Esophagus (tissue), 2 donors: ENCODE measurements around the gene RHOH. TPM values are rescaled to one million over a fixed set of nuclear protein-coding genes. Genes with fewer than 3 reads are reported as not detected.
A peak's percentile ranks its signal among the peaks of the same experiment; 100 is the strongest.

Experiments
- H3K27ac ChIP-seq, 2 donors: one replicate each; pipeline ENCODE4 v1.5.1; 2013; ENCODE audit warnings: low read depth in 2 of 2, mild to moderate bottlenecking in 2 of 2, inconsistent platforms in 1 of 2, low read length in 1 of 2, moderate library complexity in 1 of 2
- H3K27me3 ChIP-seq, 2 donors: one replicate each; pipeline ENCODE4 v1.6.1; 2013; ENCODE audit warnings: low read length in 2 of 2, control low read depth in 1 of 2, mild to moderate bottlenecking in 1 of 2; ENCODE audit not compliant: insufficient read depth in 2 of 2, control insufficient read depth in 1 of 2
- H3K36me3 ChIP-seq, 2 donors: one replicate each; pipeline ENCODE4 v1.6.1; 2013; ENCODE audit warnings: low read length in 1 of 2; ENCODE audit not compliant: control insufficient read depth in 2 of 2, insufficient read depth in 2 of 2
- H3K4me1 ChIP-seq, 2 donors: one replicate each; pipeline ENCODE4 v1.6.1; 2013; ENCODE audit warnings: low read length in 1 of 2; ENCODE audit not compliant: control insufficient read depth in 2 of 2, insufficient read depth in 2 of 2
- H3K4me3 ChIP-seq, 2 donors: one replicate each; pipeline ENCODE4 v1.5.1; 2013; ENCODE audit warnings: low read length in 2 of 2, mild to moderate bottlenecking in 2 of 2, low read depth in 1 of 2, moderate library complexity in 1 of 2
- H3K9me3 ChIP-seq, 2 donors: one replicate each; pipeline ENCODE4 v1.6.1; 2013; ENCODE audit warnings: mild to moderate bottlenecking in 2 of 2, low read depth in 1 of 2, low read length in 1 of 2, moderate library complexity in 1 of 2; ENCODE audit not compliant: control insufficient read depth in 2 of 2, insufficient read depth in 1 of 2
- WGBS, 2 donors: extraction: QIAGEN DNeasy Blood & Tissue Kit; methylation state at CpG; one replicate each; pipeline ENCODE4 v1.1.7; 2013; 5-methylcytosine and 5-hydroxymethylcytosine counted together
- polyA plus RNA-seq, 2 donors: library from polyadenylated mRNA; stranded (reverse); fragments of 200-250 nt; gene quantifications; one replicate each; pipeline ENCODE4 v1.2.3, GENCODE V29; 2013
- donor health status: healthy with polysubstance abuse.
- donor health status: Bipolar disorder and iron deficiency.

RHOH gene
- polyA plus RNA-seq, 2 donors: 0.87 to 1.1 TPM

GRCh38 chr4:40228497-40229365 lies 31.9 kb downstream of the RHOH start:
- Histone ChIP-seq H3K27me3 (no peaks in the 10 kb centered on the region), H3K27ac (no peak overlapping the region), H3K4me1 (no peaks in the 10 kb centered on the region), H3K9me3 (no peaks in the 10 kb centered on the region), H3K36me3 (no peaks in the 10 kb centered on the region), H3K4me3 (no peak overlapping the region)
- WGBS, 2 donors: 86 to 87% methylated on average over 10 of the region's 10 CpGs

- Histone ChIP-seq H3K9me3 (no peaks in the 10 kb centered on the region), H3K4me3 (no peak overlapping the region), H3K27ac (no peak overlapping the region), H3K4me1 (no peaks in the 10 kb centered on the region), H3K36me3 (no peaks in the 10 kb centered on the region), H3K27me3 (no peaks in the 10 kb centered on the region)
- WGBS, 2 donors: 80 to 82% methylated on average over 8 of the region's 8 CpGs
These were observed 34.6 kb downstream of the RHOH start for GRCh38 chr4:40231316-40231863.

- H3K4me3 ChIP-seq: no peak overlapping the region
- 60 to 69% methylated on average over 3 of the region's 3 CpGs for WGBS, 2 donors
- no peak overlapping the region for H3K27ac ChIP-seq
These were observed 35.8 kb downstream of the RHOH start for GRCh38 chr4:40232610-40233009.

GRCh38 chr4:40233227-40233626 lies 36.4 kb downstream of the RHOH start:
- WGBS, 2 donors: 68 to 74% methylated on average over 3 of the region's 3 CpGs
- Histone ChIP-seq H3K27me3 (no peaks in the 10 kb centered on the region), H3K27ac (no peak overlapping the region), H3K36me3 (no peaks in the 10 kb centered on the region), H3K9me3 (no peaks in the 10 kb centered on the region), H3K4me1 (no peaks in the 10 kb centered on the region), H3K4me3 (no peak overlapping the region)

More at GRCh38 chr4:40232610-40233009, 35.8 kb downstream of the RHOH start:
- H3K4me1 ChIP-seq: no peaks in the 10 kb centered on the region
- H3K36me3 ChIP-seq: no peaks in the 10 kb centered on the region
- H3K9me3 ChIP-seq: no peaks in the 10 kb centered on the region
- no peaks in the 10 kb centered on the region for H3K27me3 ChIP-seq

- Histone ChIP-seq H3K36me3 (no peaks in the 10 kb centered on the region), H3K4me3 (no peak overlapping the region), H3K27me3 (no peaks in the 10 kb centered on the region), H3K4me1 (no peaks in the 10 kb centered on the region), H3K9me3 (no peaks in the 10 kb centered on the region), H3K27ac (no peak overlapping the region)
- WGBS, 2 donors: 61% methylated on average over 3 of the region's 3 CpGs
These were observed 37.7 kb downstream of the RHOH start for GRCh38 chr4:40234519-40235039.

GRCh38 chr4:40238008-40238699 lies 41.3 kb downstream of the RHOH start:
- no peak overlapping the region for H3K27ac ChIP-seq
- peaks cover 0 to under 1% of the 10 kb centered on the region in 2 donors for H3K4me1 ChIP-seq
- H3K4me3 ChIP-seq: no peak overlapping the region
- no peaks in the 10 kb centered on the region for H3K36me3 ChIP-seq
- WGBS, 2 donors: 80 to 84% methylated on average over 12 of the region's 12 CpGs
- no peaks in the 10 kb centered on the region for H3K27me3 ChIP-seq
- H3K9me3 ChIP-seq: no peaks in the 10 kb centered on the region

- Histone ChIP-seq H3K27me3 (no peaks in the 10 kb centered on the region), H3K27ac (peak overlapping the region in 1 of 2 donors; percentile 12), H3K9me3 (no peaks in the 10 kb centered on the region), H3K4me3 (no peak overlapping the region), H3K4me1 (peaks cover 0 to 2% of the 10 kb centered on the region in 2 donors), H3K36me3 (no peaks in the 10 kb centered on the region)
- WGBS, 2 donors: 73 to 84% methylated on average over 12 of the region's 12 CpGs
These were observed 42.1 kb downstream of the RHOH start for GRCh38 chr4:40238700-40239548.

- Histone ChIP-seq H3K36me3 (no peaks in the 10 kb centered on the region), H3K27ac (no peak overlapping the region), H3K9me3 (no peaks in the 10 kb centered on the region), H3K4me3 (no peak overlapping the region), H3K27me3 (no peaks in the 10 kb centered on the region), H3K4me1 (peaks cover 0 to 2% of the 10 kb centered on the region in 2 donors)
- WGBS, 2 donors: 83% methylated on average over 4 of the region's 4 CpGs
These were observed 43.3 kb downstream of the RHOH start for GRCh38 chr4:40240040-40240653.
